Measurements from ENCODE around the gene PDP2. TPM values are rescaled to one million over a fixed set of nuclear protein-coding genes. Genes with fewer than 3 reads are reported as not detected.

Gene PDP2
- total RNA-seq, 1 experiment from 2014 or later: 28.4 TPM

DNA sequence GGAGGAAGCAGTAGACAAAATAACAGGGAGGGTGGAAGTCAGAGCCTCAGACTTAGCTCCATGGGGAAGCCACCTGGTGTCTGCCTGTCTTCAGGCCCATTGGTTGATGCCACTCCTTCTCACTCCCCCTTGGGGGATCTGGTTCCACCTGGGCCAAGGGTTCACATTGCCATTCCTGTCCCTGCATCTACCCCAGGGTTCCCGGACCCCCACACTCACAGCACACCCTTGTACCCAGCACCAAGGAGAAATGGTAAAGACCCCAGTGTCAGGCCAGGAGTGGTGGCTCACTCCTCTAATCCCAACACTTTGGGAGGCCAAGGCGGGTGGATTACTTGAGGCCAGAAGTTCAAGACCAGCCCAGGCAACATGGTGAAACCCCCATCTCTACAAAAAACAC, 37.1 kb upstream of the PDP2 start:
- POLR2A ChIA-PET: no interaction called here
- H3K9me3 Mint-ChIP-seq: no peaks in the 10 kb centered on the region
- peaks cover 94% of the 10 kb centered on the region for H3K27me3 Mint-ChIP-seq (ENCODE audit: low read depth)
- no peak for ATAC-seq
- TF ChIP-seq ZNF281 (CRISPR knock-in tag; IDR thresholded peaks at IDR 0.05) (no peak), EMX1 (CRISPR knock-in tag; IDR thresholded peaks at IDR 0.05) (no peak), ZBTB21 (CRISPR knock-in tag; IDR thresholded peaks at IDR 0.05; ENCODE audit: borderline replicate concordance) (no peak), MYBL2 (CRISPR knock-in tag; IDR thresholded peaks at IDR 0.05) (no peak), ZNF232 (CRISPR knock-in tag; IDR thresholded peaks at IDR 0.05) (no peak), ARID4B (CRISPR knock-in tag; IDR thresholded peaks at IDR 0.05; ENCODE audit: borderline replicate concordance) (no peak), SP1 (CRISPR knock-in tag; conservative IDR thresholded peaks at IDR 0.05) (no peak), NFE2L1 (CRISPR knock-in tag; IDR thresholded peaks at IDR 0.05) (no peak), JAZF1 (CRISPR knock-in tag; IDR thresholded peaks at IDR 0.05) (no peak), IRF1 (CRISPR knock-in tag; IDR thresholded peaks at IDR 0.05) (no peak), CDX4 (CRISPR knock-in tag; IDR thresholded peaks at IDR 0.05; ENCODE audit: borderline replicate concordance) (no peak), ZNF671 (CRISPR knock-in tag; IDR thresholded peaks at IDR 0.05) (no peak), FOXP1 (CRISPR knock-in tag; IDR thresholded peaks at IDR 0.05; ENCODE audit: borderline replicate concordance) (no peak), ZNF121 (CRISPR knock-in tag; IDR thresholded peaks at IDR 0.05) (no peak)
- TF ChIP-seq, protein P1, sequence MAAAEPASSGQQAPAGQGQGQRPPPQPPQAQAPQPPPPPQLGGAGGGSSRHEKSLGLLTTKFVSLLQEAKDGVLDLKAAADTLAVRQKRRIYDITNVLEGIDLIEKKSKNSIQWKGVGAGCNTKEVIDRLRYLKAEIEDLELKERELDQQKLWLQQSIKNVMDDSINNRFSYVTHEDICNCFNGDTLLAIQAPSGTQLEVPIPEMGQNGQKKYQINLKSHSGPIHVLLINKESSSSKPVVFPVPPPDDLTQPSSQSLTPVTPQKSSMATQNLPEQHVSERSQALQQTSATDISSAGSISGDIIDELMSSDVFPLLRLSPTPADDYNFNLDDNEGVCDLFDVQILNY (CRISPR knock-in tag; IDR thresholded peaks at IDR 0.05): no peak
- TF ChIP-seq, protein P2, sequence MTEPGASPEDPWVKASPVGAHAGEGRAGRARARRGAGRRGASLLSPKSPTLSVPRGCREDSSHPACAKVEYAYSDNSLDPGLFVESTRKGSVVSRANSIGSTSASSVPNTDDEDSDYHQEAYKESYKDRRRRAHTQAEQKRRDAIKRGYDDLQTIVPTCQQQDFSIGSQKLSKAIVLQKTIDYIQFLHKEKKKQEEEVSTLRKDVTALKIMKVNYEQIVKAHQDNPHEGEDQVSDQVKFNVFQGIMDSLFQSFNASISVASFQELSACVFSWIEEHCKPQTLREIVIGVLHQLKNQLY (CRISPR knock-in tag; IDR thresholded peaks at IDR 0.05): no peak
- H3K27ac Mint-ChIP-seq: no peak overlapping the region
- H3K36me3 Mint-ChIP-seq: no peaks in the 10 kb centered on the region
- CTCF ChIA-PET: interaction anchor here (1.3 to 6.5 kb wide), 3 partner anchors 12 to 30 kb away, joined by 3 to 76 read pairs (median 17); partner anchors contain the start of gene NAE1
- H3K4me1 Mint-ChIP-seq: peaks cover 13% of the 10 kb centered on the region
- no peak for DNase-seq (ENCODE audit: low spot score)
- H3K4me3 Mint-ChIP-seq: peak overlapping the region; percentile 50

GRCh38 chr16:66844009-66844341, 36.3 kb upstream of the PDP2 start:
- Mint-ChIP-seq H3K9me3 (no peaks in the 10 kb centered on the region), H3K4me3 (peak overlapping the region; percentile 81), H3K27me3 (ENCODE audit: low read depth) (peaks cover 90% of the 10 kb centered on the region), H3K27ac (no peak overlapping the region), H3K4me1 (peaks cover 13% of the 10 kb centered on the region), H3K36me3 (no peaks in the 10 kb centered on the region)
- ATAC-seq (peak; percentile 74), DNase-seq (ENCODE audit: low spot score) (no peak)
- ChIA-PET CTCF (interaction anchor here (1.3 to 6.5 kb wide), 3 partner anchors 13 to 29 kb away, joined by 3 to 76 read pairs (median 17); partner anchors contain the start of gene NAE1), POLR2A (no interaction called here)
- TF ChIP-seq IRF2 (CRISPR knock-in tag; IDR thresholded peaks at IDR 0.05; ENCODE audit: borderline replicate concordance, low read depth) (no peak), NR1H2 (CRISPR knock-in tag; IDR thresholded peaks at IDR 0.05) (no peak), ZNF532 (CRISPR knock-in tag; IDR thresholded peaks at IDR 0.05; ENCODE audit: borderline replicate concordance) (no peak), HMGA2 (CRISPR knock-in tag; IDR thresholded peaks at IDR 0.05) (no peak)
- TF ChIP-seq, protein P3, sequence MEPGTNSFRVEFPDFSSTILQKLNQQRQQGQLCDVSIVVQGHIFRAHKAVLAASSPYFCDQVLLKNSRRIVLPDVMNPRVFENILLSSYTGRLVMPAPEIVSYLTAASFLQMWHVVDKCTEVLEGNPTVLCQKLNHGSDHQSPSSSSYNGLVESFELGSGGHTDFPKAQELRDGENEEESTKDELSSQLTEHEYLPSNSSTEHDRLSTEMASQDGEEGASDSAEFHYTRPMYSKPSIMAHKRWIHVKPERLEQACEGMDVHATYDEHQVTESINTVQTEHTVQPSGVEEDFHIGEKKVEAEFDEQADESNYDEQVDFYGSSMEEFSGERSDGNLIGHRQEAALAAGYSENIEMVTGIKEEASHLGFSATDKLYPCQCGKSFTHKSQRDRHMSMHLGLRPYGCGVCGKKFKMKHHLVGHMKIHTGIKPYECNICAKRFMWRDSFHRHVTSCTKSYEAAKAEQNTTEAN (CRISPR knock-in tag; IDR thresholded peaks at IDR 0.05): no peak

Data from WTC11 (cell line).